ENCODE data around the gene TEK. TPM values are rescaled to one million over a fixed set of nuclear protein-coding genes. Genes with fewer than 3 reads are reported as not detected.
"Not testable (repeated sequence)": the region's sequence is repeated elsewhere in the genome, so short reads cannot be mapped to it uniquely, and the experiment has no call there.

The TEK gene
- total RNA-seq, 1 donor from 2014 or later, result 2.3 TPM

DNA sequence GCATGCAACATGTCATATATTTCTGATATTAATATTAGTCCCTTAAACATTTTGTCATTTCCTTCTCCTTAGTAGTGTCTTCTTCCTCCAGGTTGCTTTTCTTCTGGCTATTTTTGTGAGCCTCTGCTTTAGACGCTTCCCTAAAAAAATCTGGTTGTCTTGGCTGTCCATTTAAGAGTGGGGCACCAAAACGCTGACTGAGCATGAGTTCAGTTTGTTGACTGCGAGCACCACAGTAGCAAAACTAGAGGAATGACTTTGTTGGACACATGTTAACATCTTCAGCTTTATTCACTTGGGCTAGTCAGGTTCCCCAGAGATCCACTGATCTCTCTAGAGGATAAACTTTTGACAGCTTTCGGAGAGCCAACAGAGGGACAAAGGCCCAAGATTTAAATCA, 19.3 kb upstream of the TEK start:
- Histone ChIP-seq H3K27ac (ENCODE audit: low read depth, low read length) (peak overlapping the region; percentile 22), H2AFZ (ENCODE audit: low read depth, low read length) (no peak overlapping the region), H3K9ac (ENCODE audit: low read length) (no peak overlapping the region), H3K9me3 (ENCODE audit: insufficient read depth, low read depth, low read length) (no peaks in the 10 kb centered on the region), H3K4me3 (ENCODE audit: insufficient read depth, low read depth, low read length) (no peak overlapping the region), H3K27me3 (ENCODE audit: insufficient read depth, low read length) (no peaks in the 10 kb centered on the region), H3K79me2 (ENCODE audit: insufficient read depth, low read length) (no peaks in the 10 kb centered on the region), H4K20me1 (ENCODE audit: insufficient read depth, low read length) (no peaks in the 10 kb centered on the region), H3K4me2 (ENCODE audit: low read length) (peak overlapping the region; percentile 47), H3K4me1 (ENCODE audit: insufficient read depth, low read length) (peaks cover 30% of the 10 kb centered on the region), H3K36me3 (ENCODE audit: insufficient read depth, low read length) (no peaks in the 10 kb centered on the region)
- Mint-ChIP-seq H3K36me3 (ENCODE audit: low read depth, unreplicated experiment) (no peaks in the 10 kb centered on the region), H3K4me3 (ENCODE audit: unreplicated experiment) (no peak overlapping the region), H3K9me3 (ENCODE audit: unreplicated experiment) (no peaks in the 10 kb centered on the region), H3K4me1 (ENCODE audit: low read depth, unreplicated experiment) (peaks cover 47% of the 10 kb centered on the region), H3K27me3 (ENCODE audit: low read depth, unreplicated experiment) (no peaks in the 10 kb centered on the region), H3K27ac (ENCODE audit: unreplicated experiment) (peak overlapping the region; percentile 1)
- DNase-seq (ENCODE audit: low read depth), result no peak
- FAIRE-seq, result no peak
- TF ChIP-seq, protein P1, sequence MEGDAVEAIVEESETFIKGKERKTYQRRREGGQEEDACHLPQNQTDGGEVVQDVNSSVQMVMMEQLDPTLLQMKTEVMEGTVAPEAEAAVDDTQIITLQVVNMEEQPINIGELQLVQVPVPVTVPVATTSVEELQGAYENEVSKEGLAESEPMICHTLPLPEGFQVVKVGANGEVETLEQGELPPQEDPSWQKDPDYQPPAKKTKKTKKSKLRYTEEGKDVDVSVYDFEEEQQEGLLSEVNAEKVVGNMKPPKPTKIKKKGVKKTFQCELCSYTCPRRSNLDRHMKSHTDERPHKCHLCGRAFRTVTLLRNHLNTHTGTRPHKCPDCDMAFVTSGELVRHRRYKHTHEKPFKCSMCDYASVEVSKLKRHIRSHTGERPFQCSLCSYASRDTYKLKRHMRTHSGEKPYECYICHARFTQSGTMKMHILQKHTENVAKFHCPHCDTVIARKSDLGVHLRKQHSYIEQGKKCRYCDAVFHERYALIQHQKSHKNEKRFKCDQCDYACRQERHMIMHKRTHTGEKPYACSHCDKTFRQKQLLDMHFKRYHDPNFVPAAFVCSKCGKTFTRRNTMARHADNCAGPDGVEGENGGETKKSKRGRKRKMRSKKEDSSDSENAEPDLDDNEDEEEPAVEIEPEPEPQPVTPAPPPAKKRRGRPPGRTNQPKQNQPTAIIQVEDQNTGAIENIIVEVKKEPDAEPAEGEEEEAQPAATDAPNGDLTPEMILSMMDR (IDR thresholded peaks at IDR 0.05; ENCODE audit: insufficient read depth, low read depth, low read length), result no peak
- TF ChIP-seq EZH2 (IDR thresholded peaks at IDR 0.05; ENCODE audit: insufficient read depth, low read length), result no peak

DNA sequence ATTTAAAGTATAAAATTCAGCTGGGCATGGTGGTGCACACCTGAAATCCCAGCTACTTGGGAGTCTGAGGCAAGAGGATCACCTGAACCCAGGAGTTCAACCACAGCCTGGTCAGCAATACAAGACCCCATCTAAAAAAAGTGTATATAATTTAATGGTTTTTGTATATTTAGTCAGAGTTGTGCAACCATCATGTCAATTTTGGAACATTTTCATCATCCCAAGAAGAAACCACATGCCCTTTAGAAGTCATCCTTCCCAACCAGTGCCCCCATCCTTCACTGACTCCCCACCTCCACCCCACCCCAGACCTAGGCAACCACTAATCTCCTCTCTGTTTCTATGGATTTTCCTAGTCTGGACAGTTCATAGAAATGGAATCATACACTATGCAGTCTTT, 18.8 kb upstream of the TEK start:
- H3K27me3 ChIP-seq (ENCODE audit: insufficient read depth, low read length), result no peaks in the 10 kb centered on the region

DNA sequence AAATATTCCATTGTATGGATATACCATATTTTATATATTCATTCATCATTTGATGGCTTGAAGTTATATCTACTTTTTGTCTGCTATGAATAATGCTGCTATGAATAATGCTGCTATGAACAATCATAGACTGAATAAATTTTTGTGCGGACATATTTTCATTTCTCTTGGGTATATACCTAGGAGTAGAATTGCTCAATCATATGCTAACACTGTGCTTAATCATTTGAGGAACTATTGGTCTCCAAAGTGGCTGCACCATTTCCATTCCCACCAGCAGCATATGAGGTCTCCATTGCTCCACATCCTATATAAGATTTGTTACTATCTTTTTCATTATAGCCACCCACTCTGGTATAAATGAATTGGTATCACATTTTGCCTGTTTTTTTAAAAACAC, 18.3 kb upstream of the TEK start:
- H3K27me3 Mint-ChIP-seq (ENCODE audit: low read depth, unreplicated experiment), result no peaks in the 10 kb centered on the region
- no peaks in the 10 kb centered on the region for H4K20me1 ChIP-seq (ENCODE audit: insufficient read depth, low read length)
- no peaks in the 10 kb centered on the region for H3K9me3 Mint-ChIP-seq (ENCODE audit: unreplicated experiment)
- no peak overlapping the region for H3K27ac Mint-ChIP-seq (ENCODE audit: unreplicated experiment)
- H2AFZ ChIP-seq (ENCODE audit: low read depth, low read length), result no peak overlapping the region
- TF ChIP-seq, protein P1 (IDR thresholded peaks at IDR 0.05; ENCODE audit: insufficient read depth, low read depth, low read length), result no peak
- TF ChIP-seq EZH2 (IDR thresholded peaks at IDR 0.05; ENCODE audit: insufficient read depth, low read length), result no peak
- H3K4me1 ChIP-seq (ENCODE audit: insufficient read depth, low read length), result peaks cover 37% of the 10 kb centered on the region
- H3K36me3 ChIP-seq (ENCODE audit: insufficient read depth, low read length), result no peaks in the 10 kb centered on the region
- no peaks in the 10 kb centered on the region for H3K79me2 ChIP-seq (ENCODE audit: insufficient read depth, low read length)
- H3K4me2 ChIP-seq (ENCODE audit: low read length), result no peak overlapping the region
- no peak overlapping the region for H3K4me3 Mint-ChIP-seq (ENCODE audit: unreplicated experiment)
- H3K4me1 Mint-ChIP-seq (ENCODE audit: low read depth, unreplicated experiment), result peaks cover 46% of the 10 kb centered on the region
- no peak overlapping the region for H3K9ac ChIP-seq (ENCODE audit: low read length)
- H3K27me3 ChIP-seq (ENCODE audit: insufficient read depth, low read length), result no peaks in the 10 kb centered on the region
- no peaks in the 10 kb centered on the region for H3K9me3 ChIP-seq (ENCODE audit: insufficient read depth, low read depth, low read length)
- no peak overlapping the region for H3K4me3 ChIP-seq (ENCODE audit: insufficient read depth, low read depth, low read length)
- DNase-seq (ENCODE audit: low read depth) (no peak), FAIRE-seq (no peak)
- H3K27ac ChIP-seq (ENCODE audit: low read depth, low read length), result no peak overlapping the region
- H3K36me3 Mint-ChIP-seq (ENCODE audit: low read depth, unreplicated experiment), result no peaks in the 10 kb centered on the region

More for the DNA sequence above, 18.8 kb upstream of the TEK start:
- no peak overlapping the region for H3K27ac ChIP-seq (ENCODE audit: low read depth, low read length)
- H2AFZ ChIP-seq (ENCODE audit: low read depth, low read length), result no peak overlapping the region
- H3K36me3 ChIP-seq (ENCODE audit: insufficient read depth, low read length), result no peaks in the 10 kb centered on the region
- TF ChIP-seq EZH2 (IDR thresholded peaks at IDR 0.05; ENCODE audit: insufficient read depth, low read length), result no peak
- TF ChIP-seq, protein P1 (IDR thresholded peaks at IDR 0.05; ENCODE audit: insufficient read depth, low read depth, low read length), result no peak
- Mint-ChIP-seq H3K4me1 (ENCODE audit: low read depth, unreplicated experiment) (peaks cover 49% of the 10 kb centered on the region), H3K27me3 (ENCODE audit: low read depth, unreplicated experiment) (no peaks in the 10 kb centered on the region), H3K27ac (ENCODE audit: unreplicated experiment) (no peak overlapping the region), H3K9me3 (ENCODE audit: unreplicated experiment) (no peaks in the 10 kb centered on the region), H3K36me3 (ENCODE audit: low read depth, unreplicated experiment) (no peaks in the 10 kb centered on the region), H3K4me3 (ENCODE audit: unreplicated experiment) (no peak overlapping the region)
- DNase-seq (ENCODE audit: low read depth) (no peak), FAIRE-seq (no peak)
- no peaks in the 10 kb centered on the region for H3K9me3 ChIP-seq (ENCODE audit: insufficient read depth, low read depth, low read length)
- H3K4me3 ChIP-seq (ENCODE audit: insufficient read depth, low read depth, low read length), result no peak overlapping the region
- no peak overlapping the region for H3K9ac ChIP-seq (ENCODE audit: low read length)
- H3K4me1 ChIP-seq (ENCODE audit: insufficient read depth, low read length), result peaks cover 35% of the 10 kb centered on the region
- H3K4me2 ChIP-seq (ENCODE audit: low read length), result no peak overlapping the region
- no peaks in the 10 kb centered on the region for H4K20me1 ChIP-seq (ENCODE audit: insufficient read depth, low read length)
- H3K79me2 ChIP-seq (ENCODE audit: insufficient read depth, low read length), result no peaks in the 10 kb centered on the region

DNA sequence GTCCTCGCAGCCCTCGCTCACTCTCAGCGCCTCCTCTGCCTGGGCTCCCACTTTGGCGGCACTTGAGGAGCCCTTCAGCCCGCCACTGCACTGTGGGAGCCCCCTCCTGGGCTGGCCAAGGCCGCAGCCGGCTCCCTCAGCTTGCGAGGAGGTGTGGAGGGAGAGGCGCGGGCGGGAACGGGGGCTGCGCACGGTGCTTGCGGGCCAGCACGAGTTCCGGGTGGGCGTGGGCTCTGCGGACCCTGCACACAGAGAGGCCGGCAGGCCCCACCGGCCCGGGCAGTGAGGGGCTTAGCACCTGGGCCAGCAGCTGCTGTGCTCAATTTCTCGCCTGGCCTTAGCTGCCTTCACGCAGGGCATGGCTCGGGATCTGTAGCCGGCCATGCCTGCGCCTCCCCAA, 16.5 kb upstream of the TEK start:
- H3K36me3 ChIP-seq (ENCODE audit: insufficient read depth, low read length); H3K4me3 ChIP-seq (ENCODE audit: insufficient read depth, low read depth, low read length); H3K27me3 ChIP-seq (ENCODE audit: insufficient read depth, low read length); H4K20me1 ChIP-seq (ENCODE audit: insufficient read depth, low read length); H3K9me3 ChIP-seq (ENCODE audit: insufficient read depth, low read depth, low read length); H3K9me3 Mint-ChIP-seq (ENCODE audit: unreplicated experiment); H3K9ac ChIP-seq (ENCODE audit: low read length); H3K27me3 Mint-ChIP-seq (ENCODE audit: low read depth, unreplicated experiment); H3K4me3 Mint-ChIP-seq (ENCODE audit: unreplicated experiment); FAIRE-seq; H2AFZ ChIP-seq (ENCODE audit: low read depth, low read length); H3K27ac ChIP-seq (ENCODE audit: low read depth, low read length); H3K27ac Mint-ChIP-seq (ENCODE audit: unreplicated experiment); H3K36me3 Mint-ChIP-seq (ENCODE audit: low read depth, unreplicated experiment); H3K4me2 ChIP-seq (ENCODE audit: low read length); DNase-seq (ENCODE audit: low read depth); H3K79me2 ChIP-seq (ENCODE audit: insufficient read depth, low read length): not testable (repeated sequence)
- H3K4me1 ChIP-seq (ENCODE audit: insufficient read depth, low read length), result peaks cover 29% of the 10 kb centered on the region
- peaks cover 34% of the 10 kb centered on the region for H3K4me1 Mint-ChIP-seq (ENCODE audit: low read depth, unreplicated experiment)
